ENCODE measurements around the gene POLD1.

- no peak for TF ChIP-seq POLR2A (IDR thresholded peaks at IDR 0.05)
- no peak for TF ChIP-seq CTCF (IDR thresholded peaks at IDR 0.05 in 8 of 11, conservative IDR thresholded peaks at IDR 0.05 in 3 of 11)
- no peak for TF ChIP-seq POLR2AphosphoS5 (IDR thresholded peaks at IDR 0.05)
Measured at GRCh38 chr19:50394017-50394416, 9.9 kb downstream of the POLD1 start.
